Mucosa of rectum (tissue), 2 donors: Measurements from ENCODE around the gene SLC17A1.

Experiments used
- H3K27ac ChIP-seq, 2 donors: one replicate each; pipeline ENCODE4 v1.7.0; 2013; ENCODE audit warnings: inconsistent platforms in 2 of 2, low read depth in 2 of 2, low read length in 2 of 2
- H3K27me3 ChIP-seq, 2 donors: one replicate each; pipeline ENCODE4 v1.7.0; 2013; ENCODE audit warnings: low read length in 2 of 2; ENCODE audit not compliant: control insufficient read depth in 2 of 2, insufficient read depth in 2 of 2
- H3K36me3 ChIP-seq, 2 donors: one replicate each; pipeline ENCODE4 v1.7.0; 2013; ENCODE audit warnings: low read length in 2 of 2; ENCODE audit not compliant: control insufficient read depth in 2 of 2, insufficient read depth in 2 of 2
- H3K4me1 ChIP-seq, 2 donors: one replicate each; pipeline ENCODE4 v1.7.0; 2013; ENCODE audit warnings: low read length in 2 of 2, mild to moderate bottlenecking in 1 of 2; ENCODE audit not compliant: control insufficient read depth in 2 of 2, insufficient read depth in 2 of 2
- H3K4me3 ChIP-seq, 2 donors: one replicate each; pipeline ENCODE4 v1.7.0; 2013; ENCODE audit warnings: low read length in 2 of 2
- H3K9ac ChIP-seq, 2 donors: one replicate each; pipeline ENCODE4 v1.7.0; 2013; ENCODE audit warnings: low read length in 2 of 2, low read depth in 1 of 2, mild to moderate bottlenecking in 1 of 2
- H3K9me3 ChIP-seq, 2 donors: one replicate each; pipeline ENCODE4 v1.7.0; 2013; ENCODE audit warnings: low read length in 2 of 2; ENCODE audit not compliant: control insufficient read depth in 2 of 2
- donor health status: healthy.
- donor health status: Normal muscosa, but diverticular disease.

The SLC17A1 gene

GRCh38 chr6:25833136-25833535 lies 1.3 kb upstream of the SLC17A1 start:
- Histone ChIP-seq H3K27ac (no peak overlapping the region), H3K9me3 (no peaks in the 10 kb centered on the region), H3K4me1 (peaks cover 0 to 3% of the 10 kb centered on the region in 2 donors), H3K27me3 (no peaks in the 10 kb centered on the region), H3K9ac (no peak overlapping the region), H3K36me3 (no peaks in the 10 kb centered on the region), H3K4me3 (no peak overlapping the region)

DNA sequence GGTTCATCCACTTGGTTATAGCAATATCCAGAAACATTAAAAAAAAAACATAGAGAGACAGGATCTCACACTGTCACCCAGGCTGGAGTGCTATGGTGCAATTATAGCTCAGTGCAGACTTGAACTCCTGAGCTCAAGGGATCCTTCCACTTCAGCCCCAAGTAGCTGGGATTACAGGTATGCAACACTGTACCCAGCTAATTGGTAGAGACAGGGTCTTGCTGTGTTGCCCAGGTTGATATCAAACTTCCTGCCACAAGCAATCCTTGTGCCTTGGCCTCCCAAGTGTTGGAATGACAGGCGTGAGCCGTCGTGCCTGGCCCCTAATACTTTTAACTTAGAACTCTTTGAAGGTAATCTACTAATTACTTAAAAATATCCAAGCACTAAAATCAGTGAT lies 818 bp upstream of the SLC17A1 start:
- no peak overlapping the region for H3K9ac ChIP-seq
- H3K36me3 ChIP-seq, result no peaks in the 10 kb centered on the region
- no peak overlapping the region for H3K4me3 ChIP-seq
- no peak overlapping the region for H3K27ac ChIP-seq
- H3K27me3 ChIP-seq, result no peaks in the 10 kb centered on the region
- H3K4me1 ChIP-seq, result peaks cover 0 to 3% of the 10 kb centered on the region in 2 donors
- no peaks in the 10 kb centered on the region for H3K9me3 ChIP-seq

GRCh38 chr6:25832307-25832662 lies 433 bp upstream of the SLC17A1 start:
- Histone ChIP-seq H3K27ac (no peak overlapping the region), H3K27me3 (no peaks in the 10 kb centered on the region), H3K9ac (no peak overlapping the region), H3K4me3 (no peak overlapping the region), H3K9me3 (no peaks in the 10 kb centered on the region), H3K4me1 (peaks cover 0 to 3% of the 10 kb centered on the region in 2 donors), H3K36me3 (no peaks in the 10 kb centered on the region)

DNA sequence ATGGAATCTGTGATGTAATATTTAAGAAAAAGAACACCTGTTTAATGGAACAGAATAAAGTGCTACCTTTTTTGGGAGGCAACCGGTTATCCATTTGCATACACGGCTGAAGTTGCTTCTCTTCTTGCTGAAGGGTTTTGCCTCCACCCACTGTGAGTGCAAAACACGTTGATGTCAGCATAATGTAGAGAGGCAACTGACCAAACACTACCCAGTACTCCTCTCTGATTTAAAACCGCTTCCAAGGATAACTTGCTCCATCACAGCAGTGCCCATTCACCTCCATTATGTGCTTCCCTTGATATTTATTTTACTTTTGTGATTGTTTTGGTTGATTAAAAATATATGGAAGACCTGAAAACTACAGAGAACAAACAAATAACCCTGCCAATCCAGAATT lies 1.4 kb downstream of the SLC17A1 start:
- Histone ChIP-seq H3K27me3 (no peaks in the 10 kb centered on the region), H3K9ac (no peak overlapping the region), H3K4me3 (no peak overlapping the region), H3K4me1 (peaks cover 0 to 3% of the 10 kb centered on the region in 2 donors), H3K9me3 (no peaks in the 10 kb centered on the region), H3K27ac (no peak overlapping the region), H3K36me3 (no peaks in the 10 kb centered on the region)

GRCh38 chr6:25829375-25829774 lies 2.5 kb downstream of the SLC17A1 start:
- no peak overlapping the region for H3K9ac ChIP-seq
- H3K27me3 ChIP-seq, result no peaks in the 10 kb centered on the region

GRCh38 chr6:25821341-25821740 lies 10.5 kb downstream of the SLC17A1 start:
- no peak overlapping the region for H3K27ac ChIP-seq
- no peaks in the 10 kb centered on the region for H3K4me1 ChIP-seq
- no peaks in the 10 kb centered on the region for H3K9me3 ChIP-seq
- no peaks in the 10 kb centered on the region for H3K27me3 ChIP-seq
- H3K4me3 ChIP-seq, result no peak overlapping the region
- H3K36me3 ChIP-seq, result no peaks in the 10 kb centered on the region
- no peak overlapping the region for H3K9ac ChIP-seq

More at GRCh38 chr6:25829375-25829774, 2.5 kb downstream of the SLC17A1 start:
- peaks cover 0 to 3% of the 10 kb centered on the region in 2 donors for H3K4me1 ChIP-seq
- no peaks in the 10 kb centered on the region for H3K9me3 ChIP-seq
- no peak overlapping the region for H3K27ac ChIP-seq
- no peak overlapping the region for H3K4me3 ChIP-seq
- no peaks in the 10 kb centered on the region for H3K36me3 ChIP-seq

- H3K9ac ChIP-seq, result no peak overlapping the region
- H3K27ac ChIP-seq, result no peak overlapping the region
- no peaks in the 10 kb centered on the region for H3K36me3 ChIP-seq
- peaks cover 0 to 2% of the 10 kb centered on the region in 2 donors for H3K9me3 ChIP-seq
- H3K4me1 ChIP-seq, result no peaks in the 10 kb centered on the region
- no peaks in the 10 kb centered on the region for H3K27me3 ChIP-seq
- no peak overlapping the region for H3K4me3 ChIP-seq
Measured at GRCh38 chr6:25816252-25816651, 15.6 kb downstream of the SLC17A1 start.

- H3K9me3 ChIP-seq, result peaks cover 0 to 2% of the 10 kb centered on the region in 2 donors
- no peak overlapping the region for H3K4me3 ChIP-seq
- H3K27ac ChIP-seq, result no peak overlapping the region
- no peaks in the 10 kb centered on the region for H3K27me3 ChIP-seq
- H3K36me3 ChIP-seq, result no peaks in the 10 kb centered on the region
- H3K4me1 ChIP-seq, result no peaks in the 10 kb centered on the region
- H3K9ac ChIP-seq, result no peak overlapping the region
Measured at GRCh38 chr6:25815194-25815593, 16.7 kb downstream of the SLC17A1 start.

DNA sequence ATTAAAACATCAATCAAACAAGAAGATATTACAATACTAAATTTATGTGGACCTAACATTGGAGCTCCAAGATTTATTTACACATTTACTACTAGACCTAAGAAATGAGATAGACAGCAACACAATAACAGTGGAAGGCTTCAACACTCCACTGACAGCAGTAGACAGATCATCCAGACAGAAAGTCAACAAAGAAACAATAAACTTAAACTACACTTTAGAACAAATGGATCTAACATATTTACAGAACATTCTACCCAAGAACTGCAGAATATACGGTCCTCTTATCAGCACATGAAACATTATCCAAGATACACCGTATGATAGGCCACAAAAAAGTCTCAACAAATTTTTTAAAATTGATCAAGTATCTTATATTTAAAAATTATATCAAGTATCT lies 27.0 kb downstream of the SLC17A1 start:
- H3K27ac ChIP-seq, result no peak overlapping the region
- no peaks in the 10 kb centered on the region for H3K36me3 ChIP-seq
- no peaks in the 10 kb centered on the region for H3K27me3 ChIP-seq
- H3K9me3 ChIP-seq, result no peaks in the 10 kb centered on the region
- H3K9ac ChIP-seq, result no peak overlapping the region
- H3K4me3 ChIP-seq, result no peak overlapping the region
- H3K4me1 ChIP-seq, result no peaks in the 10 kb centered on the region

DNA sequence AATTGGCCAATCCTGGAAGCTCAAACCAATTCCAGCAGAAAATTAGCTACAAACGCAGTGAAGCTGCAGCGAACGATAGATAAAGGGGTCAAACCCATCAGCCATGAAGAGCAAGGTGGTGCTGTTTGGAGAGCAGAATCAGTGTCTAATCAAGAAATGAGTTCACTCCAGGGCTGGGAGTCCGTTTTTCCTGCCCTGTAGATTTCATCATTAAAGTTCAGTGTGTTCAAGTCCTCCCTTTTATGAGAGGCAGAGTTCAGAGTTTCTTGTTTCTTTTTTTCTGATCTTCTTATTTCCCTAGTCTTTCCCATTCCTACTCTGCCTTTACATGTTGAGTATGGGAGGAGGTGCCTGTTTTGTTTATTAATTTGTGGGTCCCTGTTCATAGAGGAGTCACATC lies 30.4 kb downstream of the SLC17A1 start:
- H3K9me3 ChIP-seq, result no peaks in the 10 kb centered on the region

GRCh38 chr6:25794784-25795183 lies 37.1 kb downstream of the SLC17A1 start:
- Histone ChIP-seq H3K9ac (no peak overlapping the region), H3K27me3 (no peaks in the 10 kb centered on the region), H3K4me1 (no peaks in the 10 kb centered on the region), H3K9me3 (no peaks in the 10 kb centered on the region), H3K27ac (no peak overlapping the region), H3K4me3 (no peak overlapping the region), H3K36me3 (no peaks in the 10 kb centered on the region)

More for the DNA sequence above, 30.4 kb downstream of the SLC17A1 start:
- Histone ChIP-seq H3K36me3 (no peaks in the 10 kb centered on the region), H3K27ac (no peak overlapping the region), H3K27me3 (no peaks in the 10 kb centered on the region), H3K4me1 (no peaks in the 10 kb centered on the region), H3K4me3 (no peak overlapping the region), H3K9ac (no peak overlapping the region)
